Neural cell (in vitro differentiated cells): ENCODE data around the gene CCDC80.

Experiments
- CTCF ChIP-seq: fragments of 450-650 bp; IDR thresholded peaks from 2 replicates; pipeline ENCODE4 v1.5.1; 2014; ENCODE audit warnings: antibody characterized with exemption, mild to moderate bottlenecking, moderate library complexity; ENCODE audit not compliant: poor library complexity, severe bottlenecking
- EP300 ChIP-seq: fragments of 450-650 bp; conservative IDR thresholded peaks from 2 replicates; pipeline ENCODE4 v1.6.1; 2014; ENCODE audit warnings: antibody characterized with exemption, mild to moderate bottlenecking, moderate library complexity; ENCODE audit not compliant: poor library complexity, severe bottlenecking
- EZH2 ChIP-seq: fragments of 200-600, 300-800 bp; shearing (Covaris generic), sonication (generic); IDR thresholded peaks from 2 replicates; pipeline ENCODE4 v1.6.1; 2014; ENCODE audit warnings: antibody characterized with exemption, low read length, borderline replicate concordance, mild to moderate bottlenecking; ENCODE audit not compliant: insufficient read depth, poor library complexity, severe bottlenecking
- MXI1 ChIP-seq: fragments of 450-650 bp; conservative IDR thresholded peaks from 2 replicates; pipeline ENCODE4 v1.6.1; 2014; ENCODE audit warnings: antibody characterized with exemption, mild to moderate bottlenecking; ENCODE audit not compliant: poor library complexity, severe bottlenecking
- POLR2AphosphoS5 ChIP-seq: IDR thresholded peaks from 2 replicates; pipeline ENCODE4 v1.6.1; 2012
- RAD21 ChIP-seq: fragments of 450-650 bp; conservative IDR thresholded peaks from 2 replicates; pipeline ENCODE4 v1.6.1; 2014; ENCODE audit warnings: antibody characterized with exemption, mild to moderate bottlenecking, moderate library complexity
- SMC3 ChIP-seq: fragments of 450-650 bp; conservative IDR thresholded peaks from 2 replicates; pipeline ENCODE4 v1.6.1; 2014; ENCODE audit warnings: antibody characterized with exemption, mild to moderate bottlenecking, moderate library complexity; ENCODE audit not compliant: poor library complexity
- TAF1 ChIP-seq: IDR thresholded peaks from 2 replicates; pipeline ENCODE4 v1.6.1; 2012; ENCODE audit warnings: low read depth
- TF ChIP-seq, protein P1 (sequence below): IDR thresholded peaks from 2 replicates; pipeline ENCODE4 v1.6.1; 2012; ENCODE audit warnings: borderline replicate concordance

GRCh38 chr3:112632596-112632995 lies 8.3 kb downstream of the CCDC80 start:
- TF ChIP-seq CTCF: no peak
- no peak for TF ChIP-seq EP300
- no peak for TF ChIP-seq MXI1
- TF ChIP-seq EZH2: no peak
- TF ChIP-seq TAF1: no peak
- no peak for TF ChIP-seq RAD21
- TF ChIP-seq SMC3: no peak
- TF ChIP-seq POLR2AphosphoS5: no peak
- TF ChIP-seq, protein P1, sequence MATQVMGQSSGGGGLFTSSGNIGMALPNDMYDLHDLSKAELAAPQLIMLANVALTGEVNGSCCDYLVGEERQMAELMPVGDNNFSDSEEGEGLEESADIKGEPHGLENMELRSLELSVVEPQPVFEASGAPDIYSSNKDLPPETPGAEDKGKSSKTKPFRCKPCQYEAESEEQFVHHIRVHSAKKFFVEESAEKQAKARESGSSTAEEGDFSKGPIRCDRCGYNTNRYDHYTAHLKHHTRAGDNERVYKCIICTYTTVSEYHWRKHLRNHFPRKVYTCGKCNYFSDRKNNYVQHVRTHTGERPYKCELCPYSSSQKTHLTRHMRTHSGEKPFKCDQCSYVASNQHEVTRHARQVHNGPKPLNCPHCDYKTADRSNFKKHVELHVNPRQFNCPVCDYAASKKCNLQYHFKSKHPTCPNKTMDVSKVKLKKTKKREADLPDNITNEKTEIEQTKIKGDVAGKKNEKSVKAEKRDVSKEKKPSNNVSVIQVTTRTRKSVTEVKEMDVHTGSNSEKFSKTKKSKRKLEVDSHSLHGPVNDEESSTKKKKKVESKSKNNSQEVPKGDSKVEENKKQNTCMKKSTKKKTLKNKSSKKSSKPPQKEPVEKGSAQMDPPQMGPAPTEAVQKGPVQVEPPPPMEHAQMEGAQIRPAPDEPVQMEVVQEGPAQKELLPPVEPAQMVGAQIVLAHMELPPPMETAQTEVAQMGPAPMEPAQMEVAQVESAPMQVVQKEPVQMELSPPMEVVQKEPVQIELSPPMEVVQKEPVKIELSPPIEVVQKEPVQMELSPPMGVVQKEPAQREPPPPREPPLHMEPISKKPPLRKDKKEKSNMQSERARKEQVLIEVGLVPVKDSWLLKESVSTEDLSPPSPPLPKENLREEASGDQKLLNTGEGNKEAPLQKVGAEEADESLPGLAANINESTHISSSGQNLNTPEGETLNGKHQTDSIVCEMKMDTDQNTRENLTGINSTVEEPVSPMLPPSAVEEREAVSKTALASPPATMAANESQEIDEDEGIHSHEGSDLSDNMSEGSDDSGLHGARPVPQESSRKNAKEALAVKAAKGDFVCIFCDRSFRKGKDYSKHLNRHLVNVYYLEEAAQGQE: no peak
